Pulmonary artery endothelial cell (primary cell): ENCODE data around the gene MARK2. TPM values are rescaled to one million over a fixed set of nuclear protein-coding genes. Genes with fewer than 3 reads are reported as not detected.

Experiments
- DNase-seq: peaks from one replicate; pipeline ENCODE4 v3.0.0-alpha.2; 2011; ENCODE audit warnings: low read depth, low spot score
- total RNA-seq: library from RNA; depleted of rRNA; stranded (reverse); fragments of >200 nt; gene quantifications from 2 replicates; pipeline ENCODE4 v1.2.3, GENCODE V29; 2014

MARK2 gene
- total RNA-seq, 1 donor from 2014 or later, result 9.2 TPM

DNA sequence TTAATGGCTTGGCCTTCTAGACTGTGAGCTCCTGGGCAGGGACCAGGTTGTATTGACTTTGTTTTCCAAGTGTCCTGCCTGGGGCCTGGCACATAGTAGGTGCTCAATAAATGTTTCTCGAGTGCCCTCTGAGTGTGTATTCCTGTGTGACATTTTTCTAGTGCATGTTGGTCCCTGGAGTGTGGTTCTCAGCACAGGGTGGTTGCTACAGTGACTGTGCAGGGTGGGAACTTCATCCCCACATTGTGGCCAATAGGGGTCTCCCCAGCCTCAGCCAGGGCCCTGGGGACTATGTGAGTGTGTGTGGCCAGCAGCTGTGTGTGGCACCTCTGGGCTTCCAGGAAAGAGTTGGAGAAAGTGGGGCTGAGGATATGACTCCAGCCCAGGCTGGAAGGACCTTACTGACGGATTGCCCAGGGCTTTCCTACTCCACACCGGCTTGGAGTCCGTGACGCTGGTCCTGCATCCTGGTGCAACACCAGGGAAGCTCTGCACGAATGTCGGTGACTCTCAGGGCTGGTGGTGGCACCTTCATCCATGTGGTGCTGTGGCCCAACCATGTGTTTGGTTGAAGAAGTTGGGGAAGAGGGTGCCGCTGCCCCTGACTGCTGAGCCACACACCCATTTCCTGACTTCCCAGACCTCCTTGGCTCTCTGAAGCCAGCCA, 9.0 kb upstream of the MARK2 start:
- DNase-seq, result no peak

DNA sequence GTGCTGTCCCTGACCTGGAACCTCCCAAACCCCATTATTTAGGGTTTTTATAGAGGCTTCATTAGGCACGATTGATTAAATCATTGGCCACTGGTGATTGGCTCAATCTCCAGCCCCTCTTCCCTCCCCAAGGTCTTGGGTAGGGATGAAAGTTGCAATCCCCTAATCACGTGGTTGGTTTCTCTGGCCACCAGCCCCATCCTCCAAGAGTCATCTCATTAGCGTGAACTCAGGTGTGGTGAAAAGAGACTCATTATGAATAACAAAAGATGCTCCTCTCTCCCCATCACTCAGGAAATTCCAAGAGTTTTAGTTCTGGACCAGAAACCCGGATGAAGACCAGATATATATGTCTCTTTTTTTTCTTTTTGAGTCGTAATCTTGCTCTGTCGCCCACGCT, 7.6 kb upstream of the MARK2 start:
- no peak for DNase-seq

DNA sequence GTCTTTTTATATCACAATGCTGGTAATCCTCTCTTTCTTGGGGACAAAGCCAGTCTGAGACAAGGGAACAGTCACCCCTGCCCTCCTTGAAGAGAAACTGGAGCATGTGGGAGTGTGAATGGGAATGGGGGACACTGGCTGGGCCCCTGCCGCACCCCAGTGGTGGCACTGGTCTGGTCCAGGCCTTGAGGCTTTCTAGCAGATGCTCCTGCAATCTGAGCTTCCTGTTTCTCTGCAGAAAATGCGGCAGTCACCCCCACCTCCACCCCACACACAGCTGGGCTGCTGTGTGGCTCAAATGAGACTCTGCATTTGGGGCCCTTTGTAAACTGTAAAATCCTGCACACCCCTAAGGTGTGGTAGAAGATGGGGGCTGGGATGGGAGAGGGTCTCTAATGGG, 6.6 kb upstream of the MARK2 start:
- DNase-seq, result no peak

DNA sequence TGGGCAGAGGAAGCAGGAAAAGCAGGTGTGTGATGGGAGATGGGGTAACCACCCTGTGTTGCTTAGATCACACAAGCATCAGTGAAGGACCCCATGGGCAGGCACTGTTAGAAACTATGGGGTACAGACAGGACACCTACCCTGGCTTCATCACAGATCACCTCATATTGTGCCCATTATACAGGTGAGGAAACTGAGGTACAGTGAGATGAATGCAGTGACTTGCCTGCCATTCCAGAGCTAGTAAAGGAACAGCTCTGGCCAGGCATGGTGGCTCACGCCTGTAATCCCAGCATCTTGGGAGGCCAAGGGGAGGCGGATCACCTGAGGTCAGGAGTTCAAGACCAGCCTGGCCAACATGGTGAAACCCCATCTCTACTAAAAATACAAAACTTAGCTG, 5.9 kb upstream of the MARK2 start:
- no peak for DNase-seq

DNA sequence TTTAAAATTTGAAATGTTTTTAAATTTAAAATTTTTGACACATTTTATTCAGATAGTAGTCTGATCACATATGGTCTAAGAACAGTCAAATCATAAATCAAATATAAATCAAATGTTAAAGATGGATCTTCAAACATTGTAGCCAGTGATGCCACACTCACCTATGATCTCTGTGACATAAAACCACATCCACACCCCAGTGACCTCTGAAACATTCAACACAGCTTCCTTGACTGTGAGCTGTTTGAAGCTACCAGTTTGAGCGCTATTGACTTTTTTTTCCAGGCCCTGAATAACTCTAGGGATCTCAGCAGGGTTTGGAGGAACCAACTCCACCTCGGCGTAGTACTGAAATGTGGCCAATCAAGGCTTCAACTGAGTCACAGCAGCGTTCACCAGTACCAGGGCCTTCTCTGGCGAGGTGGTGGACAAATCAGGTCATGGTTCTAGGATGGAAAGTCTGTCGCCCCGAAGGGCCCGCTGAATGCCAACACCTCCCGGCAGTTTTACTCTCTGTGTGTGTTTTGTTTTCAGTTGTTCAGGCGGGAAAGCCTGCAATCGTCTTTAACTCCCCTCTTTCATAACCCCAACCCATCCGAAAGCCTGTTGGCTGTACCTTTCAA, 4.3 kb upstream of the MARK2 start:
- no peak for DNase-seq

DNA sequence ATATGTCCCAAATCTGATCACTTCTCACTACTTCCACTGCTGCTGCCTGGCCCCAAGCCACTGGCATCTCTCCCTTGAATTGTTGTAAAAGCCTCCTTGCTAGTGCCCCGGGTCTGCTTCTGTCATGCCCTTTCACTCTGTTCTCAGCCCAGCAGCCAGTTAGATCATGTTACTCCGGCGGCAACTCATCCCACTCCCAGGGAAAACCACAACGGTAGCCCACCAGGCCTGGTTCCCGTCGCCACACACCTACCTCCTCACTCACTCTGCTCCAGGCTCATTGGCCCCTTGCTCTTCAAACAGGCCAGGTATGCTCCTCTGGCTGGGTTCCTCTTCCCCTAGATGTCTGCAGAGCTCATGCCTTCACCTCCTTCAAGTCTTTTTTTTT, 3.8 kb upstream of the MARK2 start:
- DNase-seq, result no peak

DNA sequence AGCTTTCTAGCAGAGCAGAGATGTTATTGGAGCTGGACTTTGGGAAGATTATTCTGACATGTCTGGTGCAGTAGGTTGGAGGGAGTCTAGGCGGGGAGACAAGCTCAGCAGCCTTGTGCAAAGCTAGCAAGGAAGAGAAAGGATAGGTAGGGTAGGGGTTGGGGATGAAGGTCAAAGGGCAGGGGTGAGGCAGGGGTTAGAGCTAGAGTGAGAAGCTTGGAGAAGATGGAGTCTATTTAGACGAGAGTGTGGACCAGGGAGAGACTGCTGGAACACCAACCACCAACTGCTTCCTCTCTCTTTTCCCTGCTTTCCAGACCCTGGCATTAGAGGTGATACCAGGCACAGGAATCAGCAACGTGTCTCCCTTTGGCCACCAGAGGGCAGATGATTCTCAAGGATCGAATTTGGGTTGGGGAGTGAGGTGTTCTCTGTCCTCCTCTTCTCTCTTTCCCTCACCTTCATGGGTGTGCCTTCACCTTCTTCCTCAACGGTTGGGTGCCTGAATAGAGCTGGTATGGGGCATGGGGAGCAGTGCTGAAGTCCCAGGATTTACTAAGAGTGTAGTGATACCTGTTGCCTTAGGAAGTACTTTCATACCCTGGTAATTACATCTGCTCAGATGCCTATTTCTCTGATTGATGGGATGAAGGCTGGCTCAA, 1.8 kb upstream of the MARK2 start:
- DNase-seq, result no peak

DNA sequence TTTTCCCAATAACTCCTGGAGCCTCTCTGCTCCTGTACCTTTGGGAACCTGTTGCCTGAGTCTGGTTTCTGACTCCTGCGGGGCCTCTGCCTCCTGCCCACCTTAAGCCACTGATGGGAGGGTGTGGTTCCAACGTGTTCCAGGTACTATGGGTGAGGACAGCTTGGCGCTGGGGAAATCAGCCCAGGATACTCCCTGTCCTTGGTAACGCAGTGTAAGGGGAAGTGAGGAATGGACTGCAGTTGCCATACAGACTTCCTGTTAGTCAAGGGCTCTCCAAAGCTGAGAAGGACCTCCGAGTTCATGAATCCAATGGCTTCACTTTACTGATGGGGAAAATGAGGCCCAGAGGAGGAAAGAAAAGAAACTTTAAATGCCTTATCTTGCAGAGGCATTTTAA, 1.2 kb upstream of the MARK2 start:
- no peak for DNase-seq

DNA sequence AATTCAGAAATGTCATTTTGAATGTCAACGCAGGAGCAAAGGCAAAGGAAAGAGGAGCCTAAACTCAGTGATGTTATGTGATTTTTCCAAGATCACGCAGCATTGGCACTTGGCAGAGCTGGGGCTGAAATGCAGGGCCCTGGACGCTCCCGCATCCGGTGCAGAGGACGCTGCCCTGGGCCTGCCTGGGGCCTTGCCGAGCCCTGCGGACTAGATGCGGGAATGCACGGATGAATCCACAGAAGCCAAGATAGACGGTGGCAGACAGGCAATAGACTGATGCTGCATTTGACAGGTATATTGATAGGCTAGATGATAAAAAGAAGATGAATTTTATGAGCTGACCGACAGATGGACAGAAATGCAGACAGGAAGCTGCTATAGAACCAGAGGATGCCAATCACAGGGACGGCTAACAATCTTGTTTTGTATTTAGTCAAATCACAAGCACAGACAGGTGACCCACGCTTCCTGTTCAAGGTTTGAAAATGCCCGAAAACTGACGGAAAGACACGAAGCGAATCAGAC, 696 bp upstream of the MARK2 start:
- DNase-seq, result no peak

DNA sequence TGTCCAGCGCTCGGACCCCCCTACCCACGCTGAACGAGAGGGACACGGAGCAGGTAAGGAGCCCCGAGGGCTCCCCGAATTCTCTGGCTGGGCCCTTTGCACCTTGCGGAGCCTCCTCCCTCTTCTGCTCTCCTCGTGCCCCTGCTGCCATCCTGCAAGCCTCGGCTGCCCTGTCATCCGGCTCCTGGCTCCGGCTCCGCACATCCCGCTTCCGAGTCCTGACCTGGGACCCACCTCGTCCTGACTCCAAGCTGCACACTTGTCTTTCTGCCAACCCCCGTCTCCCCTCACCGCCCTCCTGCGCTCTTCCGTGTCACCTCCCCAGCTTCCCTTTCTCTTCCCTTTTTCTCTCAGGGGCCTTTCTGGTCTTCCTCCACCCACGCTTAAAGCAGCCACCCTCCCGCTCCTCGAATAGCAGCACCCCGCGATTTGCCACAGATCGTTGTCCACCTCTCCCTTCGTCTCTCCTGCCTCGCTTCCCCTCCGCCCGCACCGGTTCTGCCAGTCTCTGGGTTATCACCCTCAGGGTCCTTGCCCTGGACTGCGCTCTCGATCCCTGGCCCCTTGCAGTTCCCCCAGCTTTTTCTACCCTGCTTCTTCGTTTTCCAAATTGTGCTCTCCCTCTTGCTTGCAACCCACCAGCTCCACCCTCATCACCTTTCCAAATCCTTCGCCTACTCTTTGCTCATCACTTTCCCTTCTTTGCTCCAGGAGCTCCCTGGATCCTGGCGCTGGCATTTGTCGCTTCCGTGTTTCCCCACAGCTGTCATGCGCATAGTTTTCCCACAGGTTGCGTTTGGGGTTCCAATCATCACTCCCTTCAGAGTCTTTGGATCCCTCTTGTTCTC, 822 bp downstream of the MARK2 start:
- no peak for DNase-seq

DNA sequence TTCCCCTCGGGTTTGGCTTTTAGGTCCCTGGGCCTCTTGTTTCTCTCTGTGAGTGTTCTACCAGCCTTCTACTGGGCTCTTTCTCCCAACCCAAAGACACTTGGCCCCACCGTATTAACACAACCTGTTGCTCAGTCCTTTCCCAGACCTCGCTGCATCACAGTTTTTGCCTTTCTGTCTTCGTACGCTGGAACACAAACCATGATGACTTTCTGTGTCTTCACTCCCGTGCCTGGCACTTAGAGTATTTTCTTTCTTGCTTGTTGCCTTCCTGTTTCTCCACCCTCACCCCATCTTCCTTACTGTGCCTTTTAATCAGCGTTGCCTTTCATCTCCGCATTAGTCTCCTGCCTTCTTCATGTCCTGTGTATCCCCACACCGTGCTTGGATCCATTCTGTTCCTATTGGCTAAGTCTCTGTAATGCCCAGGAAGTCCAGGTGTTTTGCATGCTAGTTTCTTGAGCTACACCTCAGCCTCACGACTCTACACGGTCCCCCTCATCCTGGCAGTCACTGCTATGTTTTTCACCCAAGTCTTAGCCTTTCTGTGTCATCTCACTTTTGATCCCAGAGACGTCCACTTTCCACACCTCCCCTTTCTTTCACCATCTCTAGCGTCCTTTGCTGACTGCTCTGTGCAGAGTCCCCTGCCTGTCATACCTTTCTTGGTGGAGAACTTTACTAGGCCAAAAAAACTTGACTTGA, 1.6 kb downstream of the MARK2 start:
- DNase-seq, result no peak

DNA sequence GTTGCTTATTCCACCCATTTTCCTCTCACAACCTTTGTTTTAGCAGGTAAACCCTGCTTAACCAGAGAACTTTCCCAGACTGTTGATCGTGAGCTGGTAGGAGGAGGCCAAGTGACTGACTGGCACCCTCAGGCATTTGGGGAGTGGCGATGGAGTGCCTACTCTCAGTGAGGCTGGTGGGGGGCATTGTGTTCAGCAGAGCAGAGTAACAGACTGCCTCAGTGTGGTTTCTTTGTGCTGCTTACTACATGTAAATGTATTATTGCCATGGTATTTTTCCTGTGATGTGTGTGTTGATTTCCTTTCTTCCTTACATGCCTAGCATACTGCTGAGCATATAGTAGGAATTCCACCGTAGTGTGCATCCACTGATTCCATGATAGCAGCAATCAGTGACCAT, 2.6 kb downstream of the MARK2 start:
- no peak for DNase-seq

DNA sequence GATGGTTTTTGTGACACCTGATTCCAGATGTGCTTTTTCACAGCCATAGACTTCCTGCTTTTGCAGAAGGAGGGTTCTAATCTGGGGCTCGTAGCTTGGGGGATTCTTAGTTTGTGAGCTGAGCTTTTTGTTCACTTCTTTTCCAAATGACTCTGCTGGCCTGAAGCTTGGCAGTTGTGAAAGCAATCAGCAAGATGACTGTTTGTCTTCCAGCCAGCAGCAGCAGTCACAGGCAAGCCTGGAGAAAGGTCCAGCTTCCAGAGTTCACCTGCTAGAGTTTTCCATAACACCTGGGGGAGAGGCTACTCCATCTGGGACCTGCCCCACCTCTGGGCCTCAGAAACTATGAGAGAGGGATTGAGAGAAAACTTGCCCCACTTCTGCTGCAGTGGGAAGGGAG, 4.1 kb downstream of the MARK2 start:
- DNase-seq, result no peak

DNA sequence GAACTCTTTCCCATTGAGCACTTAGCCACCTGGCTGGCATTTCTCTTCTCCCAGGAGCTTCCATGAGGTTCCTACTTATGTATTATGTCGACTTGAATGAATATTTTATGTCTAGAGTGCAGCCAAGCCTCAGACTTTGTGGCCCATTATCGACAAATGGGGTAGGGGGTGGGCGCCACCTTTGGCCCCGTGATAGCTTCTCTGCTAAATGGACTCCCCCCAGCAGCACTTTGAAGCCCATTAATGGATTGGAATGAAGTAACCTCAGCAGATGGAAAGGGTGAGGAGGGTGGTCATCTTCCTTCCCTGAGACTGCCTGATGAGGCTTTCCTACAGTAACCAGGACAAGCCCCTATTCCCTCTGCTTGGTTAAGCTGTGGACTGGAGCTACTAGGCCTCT, 5.9 kb downstream of the MARK2 start:
- no peak for DNase-seq

DNA sequence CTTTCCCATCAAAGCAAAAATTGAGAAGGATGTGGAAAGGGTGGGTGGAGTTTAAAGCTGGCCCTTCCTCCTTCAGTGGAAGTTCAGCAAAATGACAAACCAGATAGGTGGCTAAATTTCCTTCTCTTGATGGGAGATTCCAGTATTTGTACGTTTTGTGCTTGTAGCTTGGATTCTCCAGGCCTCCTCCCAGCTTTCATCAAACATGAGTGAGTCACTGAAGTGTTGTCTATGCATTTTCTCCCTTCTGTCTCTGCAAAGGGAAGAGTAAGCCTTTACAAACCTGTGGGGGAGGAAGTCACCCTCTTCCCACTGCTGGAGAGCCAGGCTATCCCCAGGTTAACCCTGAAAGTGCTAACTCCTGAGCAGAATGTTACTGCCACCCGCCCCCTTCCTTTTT, 6.4 kb downstream of the MARK2 start:
- no peak for DNase-seq

DNA sequence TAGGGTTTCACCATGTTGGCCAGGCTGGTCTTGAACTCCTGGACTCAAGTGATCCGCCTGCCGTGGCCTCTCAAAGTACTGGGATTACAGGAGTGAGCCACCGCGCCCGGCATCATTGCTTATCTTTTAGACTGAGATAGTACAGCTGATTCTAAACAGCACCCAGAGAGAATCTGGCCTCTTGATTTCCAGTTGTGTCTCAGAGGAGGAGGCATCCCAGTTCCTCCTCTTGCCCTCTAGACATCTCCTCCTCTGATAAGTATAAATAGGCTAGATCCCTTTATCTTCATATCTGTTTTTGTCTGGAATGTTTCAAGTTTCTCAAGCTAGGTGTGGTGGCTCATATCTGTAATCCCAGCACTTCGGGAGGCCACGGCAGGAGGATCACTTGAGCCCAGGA, 7.0 kb downstream of the MARK2 start:
- DNase-seq, result no peak

DNA sequence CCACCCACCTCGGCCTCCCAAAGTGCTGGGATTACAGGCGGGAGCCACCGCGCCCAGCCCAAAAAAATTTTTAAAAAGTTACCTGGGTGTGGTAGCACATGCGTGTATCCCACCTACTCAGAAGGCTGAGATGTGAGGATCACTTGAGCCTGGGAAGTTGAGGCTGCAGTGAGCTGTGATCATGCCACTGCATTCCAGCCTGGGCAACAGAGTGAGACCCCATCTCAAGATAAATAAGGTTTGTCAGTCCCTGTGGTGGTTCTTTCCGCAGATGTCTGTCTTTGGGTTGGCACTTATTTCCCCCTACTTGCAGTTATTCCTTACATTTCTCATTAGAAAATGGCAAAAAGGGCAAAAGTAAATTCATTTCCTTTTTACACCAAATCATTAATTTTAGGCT, 8.0 kb downstream of the MARK2 start:
- no peak for DNase-seq

DNA sequence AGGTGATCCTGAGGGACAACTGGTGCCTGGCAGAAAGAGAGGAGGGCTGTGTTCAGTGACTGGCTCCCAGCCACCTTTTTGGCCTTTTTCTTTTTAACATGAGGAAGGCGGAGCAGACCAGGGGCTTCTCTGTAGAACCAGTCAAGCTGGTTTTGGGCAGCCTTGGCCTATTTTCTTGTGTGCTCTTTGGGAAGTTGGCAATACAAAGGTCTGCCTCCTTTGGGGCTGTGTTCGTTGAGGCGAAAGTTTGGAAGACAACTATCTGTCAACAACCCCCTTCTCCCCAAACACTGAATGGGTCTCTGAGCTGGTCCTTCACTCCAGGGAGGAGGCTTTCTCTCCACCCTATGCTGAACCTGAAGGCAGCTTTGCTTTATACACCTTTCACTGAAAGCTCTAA, 8.5 kb downstream of the MARK2 start:
- no peak for DNase-seq

DNA sequence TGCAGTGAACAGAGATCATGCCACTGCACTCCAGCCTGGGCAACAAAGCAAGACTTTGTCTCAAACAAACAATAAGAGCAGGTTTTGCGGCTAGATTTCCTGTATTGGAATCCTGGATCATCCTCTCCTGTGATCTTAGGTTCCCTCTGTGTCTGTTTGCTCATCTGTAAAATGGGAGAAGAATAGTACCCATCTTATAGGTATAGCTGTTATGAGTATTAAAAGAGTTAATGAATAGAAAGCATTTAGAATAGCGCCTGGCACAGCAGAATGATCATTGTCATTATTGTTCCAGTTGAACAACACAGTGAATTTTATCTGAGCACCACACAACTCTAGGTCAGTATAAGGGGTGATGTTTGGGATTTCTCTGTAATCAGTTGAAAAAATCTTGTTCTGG, 10.8 kb downstream of the MARK2 start:
- no peak for DNase-seq

DNA sequence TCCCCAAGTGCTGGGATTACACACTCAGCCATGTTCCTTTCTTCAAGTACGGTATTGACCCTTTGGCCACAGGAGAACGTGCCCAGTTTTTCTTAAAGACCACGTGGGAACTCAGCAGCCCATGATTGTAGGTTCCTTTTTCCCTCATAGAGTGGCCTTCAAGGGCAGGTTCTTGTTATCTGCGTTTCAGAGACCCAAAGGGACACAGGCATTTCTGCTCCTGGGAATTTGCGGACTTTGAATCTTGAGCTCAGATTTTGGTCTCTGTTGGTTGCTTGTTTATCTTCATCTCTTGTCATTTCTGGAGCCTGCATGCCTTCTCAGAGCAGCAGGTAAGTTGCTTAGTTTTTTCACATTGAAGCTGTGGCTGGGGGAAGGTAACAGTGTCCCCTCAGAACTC, 12.0 kb downstream of the MARK2 start:
- no peak for DNase-seq

DNA sequence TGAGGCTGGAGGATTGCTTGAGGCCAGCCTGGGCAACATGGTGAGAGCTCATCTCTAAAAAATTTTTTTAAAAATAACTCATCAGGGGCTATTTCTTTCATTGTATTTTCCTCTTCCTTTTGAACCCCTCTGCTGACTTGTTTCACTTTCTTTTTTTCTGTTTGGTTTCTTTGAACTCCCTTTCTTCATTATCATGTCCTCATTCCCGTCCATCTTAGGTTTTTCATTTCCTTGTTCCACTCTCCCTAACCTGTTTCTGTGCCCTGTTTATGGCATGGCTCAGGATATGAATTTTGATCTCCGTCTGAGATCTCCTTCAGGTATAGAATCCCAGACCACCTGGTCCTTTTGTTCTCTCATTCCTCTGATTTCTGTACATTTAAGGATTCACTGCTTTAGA, 12.5 kb downstream of the MARK2 start:
- no peak for DNase-seq
